B cell (primary cell): Measurements from ENCODE around the gene FUCA2.
"Not testable (repeated sequence)": the region's sequence is repeated elsewhere in the genome, so short reads cannot be mapped to it uniquely, and the experiment has no call there.

Experiments used
- EZH2 ChIP-seq: IDR thresholded peaks from 2 replicates; pipeline ENCODE4 v1.6.1; 2012; ENCODE audit warnings: borderline replicate concordance, low read depth, mild to moderate bottlenecking, moderate library complexity, low read length; ENCODE audit not compliant: insufficient read depth, poor library complexity, severe bottlenecking
- TF ChIP-seq, protein P1 (sequence below): fragments of 200-600 bp; IDR thresholded peaks from one replicate; pipeline ENCODE4 v1.8.0; 2022; ENCODE audit warnings: antibody characterized with exemption, mild to moderate bottlenecking

DNA sequence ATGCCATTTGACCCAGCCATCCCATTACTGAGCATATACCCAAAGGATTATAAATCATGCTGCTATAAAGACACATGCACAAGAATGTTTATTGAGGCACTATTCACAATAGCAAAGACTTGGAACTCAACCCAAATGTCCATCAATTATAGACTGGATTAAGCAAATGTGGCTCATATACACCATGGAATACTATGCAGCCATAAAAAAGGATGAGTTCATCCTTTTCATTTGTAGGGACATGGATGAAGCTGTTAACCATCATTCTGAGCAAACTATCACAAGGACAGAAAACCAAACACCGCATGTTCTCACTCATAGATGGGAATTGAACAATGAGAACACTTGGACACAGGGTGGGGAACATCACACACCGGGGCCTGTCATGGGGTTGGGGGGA, 63.7 kb downstream of the FUCA2 start:
- TF ChIP-seq, protein P1, sequence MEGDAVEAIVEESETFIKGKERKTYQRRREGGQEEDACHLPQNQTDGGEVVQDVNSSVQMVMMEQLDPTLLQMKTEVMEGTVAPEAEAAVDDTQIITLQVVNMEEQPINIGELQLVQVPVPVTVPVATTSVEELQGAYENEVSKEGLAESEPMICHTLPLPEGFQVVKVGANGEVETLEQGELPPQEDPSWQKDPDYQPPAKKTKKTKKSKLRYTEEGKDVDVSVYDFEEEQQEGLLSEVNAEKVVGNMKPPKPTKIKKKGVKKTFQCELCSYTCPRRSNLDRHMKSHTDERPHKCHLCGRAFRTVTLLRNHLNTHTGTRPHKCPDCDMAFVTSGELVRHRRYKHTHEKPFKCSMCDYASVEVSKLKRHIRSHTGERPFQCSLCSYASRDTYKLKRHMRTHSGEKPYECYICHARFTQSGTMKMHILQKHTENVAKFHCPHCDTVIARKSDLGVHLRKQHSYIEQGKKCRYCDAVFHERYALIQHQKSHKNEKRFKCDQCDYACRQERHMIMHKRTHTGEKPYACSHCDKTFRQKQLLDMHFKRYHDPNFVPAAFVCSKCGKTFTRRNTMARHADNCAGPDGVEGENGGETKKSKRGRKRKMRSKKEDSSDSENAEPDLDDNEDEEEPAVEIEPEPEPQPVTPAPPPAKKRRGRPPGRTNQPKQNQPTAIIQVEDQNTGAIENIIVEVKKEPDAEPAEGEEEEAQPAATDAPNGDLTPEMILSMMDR = not testable (repeated sequence)
- not testable (repeated sequence) for TF ChIP-seq EZH2
